Upper lobe of right lung (tissue), 1 donor: ENCODE data around the gene MRPS27. TPM values are rescaled to one million over a fixed set of nuclear protein-coding genes. Genes with fewer than 3 reads are reported as not detected.

Experiments
- ATAC-seq: fragments of 200-7000 bp; cut with Tn5 transposase; one replicate; pipeline ENCODE4 v1.9.1; 2020; ENCODE audit warnings: mild to moderate bottlenecking, moderate library complexity
- DNase-seq: peaks from one replicate; pipeline ENCODE4 v3.0.0-alpha.2; 2020
- H3K27ac ChIP-seq: fragments of 200-600 bp; one replicate; pipeline ENCODE4 v1.8.0; 2022
- H3K27me3 ChIP-seq: fragments of 200-600 bp; one replicate; pipeline ENCODE4 v1.8.0; 2022; ENCODE audit warnings: mild to moderate bottlenecking
- H3K36me3 ChIP-seq: fragments of 200-600 bp; one replicate; pipeline ENCODE4 v1.8.0; 2022
- H3K4me1 ChIP-seq: fragments of 200-600 bp; one replicate; pipeline ENCODE4 v1.8.0; 2022
- H3K4me3 ChIP-seq: fragments of 200-600 bp; one replicate; pipeline ENCODE4 v1.8.0; 2022; ENCODE audit warnings: mild to moderate bottlenecking
- H3K9me3 ChIP-seq: fragments of 200-600 bp; one replicate; pipeline ENCODE4 v1.8.0; 2022
- intact Hi-C: fragments of 100-400 bp; cut with DNase I; formaldehyde crosslinking; loops from one replicate; pipeline ENCODE4 v1.11.0; 2022
- total RNA-seq: library from RNA; stranded (reverse); fragmentation: NEBNext Ultra II Directional; extraction: Animal tissue kit (Norgen Biotek cat#: 25700); gene quantifications from one replicate; pipeline ENCODE4 v1.2.1, GENCODE V29; 2021
- TF ChIP-seq, protein P1 (sequence below): fragments of 200-600 bp; IDR thresholded peaks from one replicate; pipeline ENCODE4 v1.8.0; 2022; ENCODE audit warnings: antibody characterized with exemption
- donor health status: DM: no; HTN: yes; CAD: no; lungs with severe emphysema.

The MRPS27 gene
- total RNA-seq, 1 donor from 2014 or later = 34.2 TPM

DNA sequence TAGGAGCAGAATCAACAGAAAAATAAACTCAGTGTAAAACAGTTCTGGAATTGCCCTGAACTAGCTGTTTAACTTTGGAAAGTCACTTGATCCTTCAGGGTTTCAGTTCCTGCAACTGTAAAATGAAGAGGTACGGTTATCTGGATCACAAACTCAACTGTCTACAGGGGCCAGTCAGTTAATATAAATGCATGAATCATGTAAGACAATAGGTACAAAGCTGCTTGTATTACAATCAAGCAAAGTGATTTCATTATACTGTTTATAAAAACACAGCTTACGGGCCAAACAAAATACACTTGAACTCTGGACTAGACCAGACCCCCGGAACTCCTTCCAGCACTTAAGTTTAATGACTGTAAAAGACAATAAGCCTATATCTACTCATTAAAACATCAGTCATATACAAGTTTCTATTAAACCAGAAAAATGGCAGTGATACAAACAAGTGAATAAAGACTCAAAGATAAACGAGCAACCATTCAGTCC is 73.0 kb downstream of the MRPS27 start:
- TF ChIP-seq, protein P1, sequence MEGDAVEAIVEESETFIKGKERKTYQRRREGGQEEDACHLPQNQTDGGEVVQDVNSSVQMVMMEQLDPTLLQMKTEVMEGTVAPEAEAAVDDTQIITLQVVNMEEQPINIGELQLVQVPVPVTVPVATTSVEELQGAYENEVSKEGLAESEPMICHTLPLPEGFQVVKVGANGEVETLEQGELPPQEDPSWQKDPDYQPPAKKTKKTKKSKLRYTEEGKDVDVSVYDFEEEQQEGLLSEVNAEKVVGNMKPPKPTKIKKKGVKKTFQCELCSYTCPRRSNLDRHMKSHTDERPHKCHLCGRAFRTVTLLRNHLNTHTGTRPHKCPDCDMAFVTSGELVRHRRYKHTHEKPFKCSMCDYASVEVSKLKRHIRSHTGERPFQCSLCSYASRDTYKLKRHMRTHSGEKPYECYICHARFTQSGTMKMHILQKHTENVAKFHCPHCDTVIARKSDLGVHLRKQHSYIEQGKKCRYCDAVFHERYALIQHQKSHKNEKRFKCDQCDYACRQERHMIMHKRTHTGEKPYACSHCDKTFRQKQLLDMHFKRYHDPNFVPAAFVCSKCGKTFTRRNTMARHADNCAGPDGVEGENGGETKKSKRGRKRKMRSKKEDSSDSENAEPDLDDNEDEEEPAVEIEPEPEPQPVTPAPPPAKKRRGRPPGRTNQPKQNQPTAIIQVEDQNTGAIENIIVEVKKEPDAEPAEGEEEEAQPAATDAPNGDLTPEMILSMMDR = no peak
- Histone ChIP-seq H3K4me1 (peaks cover 40% of the 10 kb centered on the region), H3K4me3 (no peak overlapping the region), H3K36me3 (no peaks in the 10 kb centered on the region), H3K27ac (no peak overlapping the region), H3K27me3 (no peaks in the 10 kb centered on the region), H3K9me3 (no peaks in the 10 kb centered on the region)
- intact Hi-C loops = no loop called here
- DNase-seq (no peak), ATAC-seq (no peak)

DNA sequence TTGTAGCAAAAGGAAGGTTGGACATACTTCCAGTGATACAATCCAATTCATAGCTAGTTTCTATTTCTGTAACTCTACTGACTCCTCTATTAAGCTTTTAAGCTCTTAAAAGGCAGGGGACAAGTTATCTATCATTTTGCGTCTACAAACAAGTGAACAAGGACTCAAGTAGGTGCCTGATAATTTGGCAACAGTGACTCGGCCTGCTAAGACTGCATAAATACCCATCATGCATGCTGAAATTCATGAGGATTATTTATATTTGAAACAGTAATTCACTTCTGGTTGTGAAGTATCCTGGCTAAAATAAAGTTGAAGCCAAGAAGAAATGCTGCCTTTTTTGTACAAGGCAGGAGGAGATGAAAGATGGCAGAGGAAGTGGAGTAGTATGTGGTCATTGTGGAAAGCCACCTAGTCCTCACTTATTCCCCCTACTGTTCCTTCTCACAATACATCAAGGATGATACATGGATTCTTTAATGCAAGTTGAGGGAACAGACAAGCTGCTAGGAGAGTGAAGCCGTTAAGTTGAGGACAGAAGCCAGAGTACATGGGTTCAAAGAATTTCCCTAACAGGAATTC is 74.0 kb downstream of the MRPS27 start:
- H3K27me3 ChIP-seq = no peaks in the 10 kb centered on the region
- intact Hi-C loops = no loop called here
- ATAC-seq = no peak
- peak overlapping the region; percentile 3 for H3K27ac ChIP-seq
- H3K36me3 ChIP-seq = no peaks in the 10 kb centered on the region
- DNase-seq = no peak
- no peaks in the 10 kb centered on the region for H3K9me3 ChIP-seq
- no peak overlapping the region for H3K4me3 ChIP-seq
- TF ChIP-seq, protein P1 = no peak
- peaks cover 40% of the 10 kb centered on the region for H3K4me1 ChIP-seq

DNA sequence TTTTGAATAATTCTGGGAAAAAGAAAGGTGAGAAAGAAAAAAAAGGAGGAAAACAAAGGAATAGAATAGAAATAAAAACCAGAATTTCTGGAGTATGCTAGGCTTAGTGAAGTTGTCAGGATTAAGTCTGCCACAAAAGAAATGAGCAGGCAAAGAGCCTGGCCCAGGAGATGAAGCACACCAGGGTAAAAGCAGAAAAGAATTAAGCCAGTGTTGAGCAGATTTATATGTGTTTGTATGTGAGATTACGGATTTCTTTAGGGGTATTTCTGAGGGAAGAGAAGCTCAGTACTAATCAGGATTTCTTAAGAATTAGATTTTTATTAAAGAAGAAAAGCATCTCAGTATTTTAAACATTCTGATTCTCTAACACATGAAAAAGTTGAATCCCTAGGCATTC is 74.5 kb downstream of the MRPS27 start:
- H3K27ac ChIP-seq = no peak overlapping the region
- H3K4me1 ChIP-seq = peaks cover 40% of the 10 kb centered on the region
- H3K4me3 ChIP-seq = no peak overlapping the region
- TF ChIP-seq, protein P1 = no peak
- no peak for ATAC-seq
- H3K27me3 ChIP-seq = no peaks in the 10 kb centered on the region
- DNase-seq = no peak
- intact Hi-C loops = no loop called here
- no peaks in the 10 kb centered on the region for H3K36me3 ChIP-seq
- no peaks in the 10 kb centered on the region for H3K9me3 ChIP-seq

DNA sequence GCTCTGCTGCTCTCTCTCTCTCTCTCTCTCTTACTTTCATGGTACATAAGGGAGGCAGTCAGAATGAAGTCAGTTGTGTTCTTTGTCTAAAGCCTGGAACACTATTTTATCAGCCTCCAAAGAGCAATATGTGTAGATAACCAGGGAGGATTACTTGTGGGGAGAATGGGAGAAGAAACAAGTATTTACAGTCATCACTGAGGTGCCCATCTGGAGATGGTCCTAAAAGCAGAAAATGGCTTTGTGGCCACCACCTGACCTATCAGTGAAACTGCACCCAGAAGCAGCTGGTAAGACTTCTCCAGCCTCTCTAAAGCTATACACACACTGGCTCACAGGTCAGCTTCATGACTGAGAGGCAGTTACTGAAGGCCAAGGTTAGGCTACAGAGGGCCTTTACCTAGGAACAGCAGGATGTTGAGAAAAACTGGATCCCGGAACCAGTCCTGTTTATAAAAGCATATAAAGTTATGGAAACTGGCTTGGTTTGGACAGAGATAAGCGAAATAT is 75.1 kb downstream of the MRPS27 start:
- Histone ChIP-seq H3K4me1 (peaks cover 40% of the 10 kb centered on the region), H3K27ac (no peak overlapping the region), H3K9me3 (no peaks in the 10 kb centered on the region), H3K4me3 (no peak overlapping the region), H3K36me3 (no peaks in the 10 kb centered on the region), H3K27me3 (no peaks in the 10 kb centered on the region)
- DNase-seq (no peak), ATAC-seq (peak; percentile 48)
- intact Hi-C loops = no loop called here
- TF ChIP-seq, protein P1 = peak; percentile 28

DNA sequence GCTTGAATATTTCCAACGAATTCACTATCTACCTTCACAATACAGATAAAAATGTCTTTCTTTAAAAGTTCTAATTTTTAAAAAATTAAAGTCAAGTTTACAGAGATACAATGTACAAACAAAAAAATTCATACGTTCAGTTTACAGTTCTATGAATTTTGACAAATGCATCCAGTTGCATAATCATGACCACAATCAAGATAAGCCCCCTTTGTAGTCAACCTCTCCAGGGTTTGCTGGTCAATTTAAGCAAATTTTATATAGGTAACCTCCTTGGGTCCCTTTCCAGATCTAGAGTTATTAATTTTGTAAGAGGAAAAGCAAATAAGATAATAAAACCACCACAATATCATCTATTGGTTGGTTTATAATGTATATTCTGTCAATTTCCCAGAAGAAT is 76.3 kb downstream of the MRPS27 start:
- intact Hi-C loops = no loop called here
- TF ChIP-seq, protein P1 = no peak
- H3K27ac ChIP-seq = no peak overlapping the region
- no peaks in the 10 kb centered on the region for H3K27me3 ChIP-seq
- no peak overlapping the region for H3K4me3 ChIP-seq
- no peaks in the 10 kb centered on the region for H3K36me3 ChIP-seq
- ATAC-seq (no peak), DNase-seq (no peak)
- no peaks in the 10 kb centered on the region for H3K9me3 ChIP-seq
- H3K4me1 ChIP-seq = peaks cover 37% of the 10 kb centered on the region
